SW480 (cell line): Measurements from ENCODE around the gene IMMP2L.
"Not testable (repeated sequence)": the region's sequence is repeated elsewhere in the genome, so short reads cannot be mapped to it uniquely, and the experiment has no call there.

Experiments used
- DNase-seq: peaks from one replicate; pipeline ENCODE4 v3.0.0-alpha.2; 2016; ENCODE audit warnings: low spot score

IMMP2L gene

DNA sequence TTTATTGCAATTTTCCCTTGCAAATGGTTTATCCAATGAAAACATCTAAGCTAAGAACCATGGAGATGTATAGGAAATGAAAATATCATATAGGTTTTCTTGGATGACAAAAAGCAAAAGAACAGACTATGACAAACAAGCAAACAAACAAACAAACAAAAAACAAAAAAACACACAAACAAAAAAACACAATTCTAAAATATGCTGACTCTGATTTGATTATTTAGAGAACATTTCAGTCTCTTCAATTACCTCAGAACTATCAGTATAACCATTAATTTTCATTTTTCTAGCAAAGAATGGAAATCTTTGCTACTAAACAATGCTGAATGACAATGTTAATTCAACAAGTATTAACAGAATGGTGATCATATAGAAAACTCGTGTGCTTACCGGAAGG is 840.9 kb downstream of the IMMP2L start:
- DNase-seq, result no peak

DNA sequence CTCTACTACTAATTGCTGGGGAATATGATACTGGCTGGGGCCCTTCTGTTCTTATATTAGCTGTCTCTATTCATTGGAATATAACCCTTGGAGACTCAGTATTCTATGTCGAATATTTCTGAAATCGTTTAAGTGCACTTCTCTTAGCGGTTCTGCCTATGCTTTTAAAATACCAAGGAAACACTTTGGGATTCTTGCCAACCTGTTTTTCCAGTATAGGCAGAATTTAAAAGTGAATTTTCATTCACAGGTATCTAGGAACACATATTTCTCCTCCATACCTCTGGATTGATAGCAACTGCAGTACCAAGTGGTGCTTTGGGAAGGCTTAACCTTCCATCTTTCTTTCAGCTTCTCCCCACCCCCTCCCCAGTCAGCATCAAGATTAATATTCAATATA is 841.7 kb downstream of the IMMP2L start:
- DNase-seq, result no peak

DNA sequence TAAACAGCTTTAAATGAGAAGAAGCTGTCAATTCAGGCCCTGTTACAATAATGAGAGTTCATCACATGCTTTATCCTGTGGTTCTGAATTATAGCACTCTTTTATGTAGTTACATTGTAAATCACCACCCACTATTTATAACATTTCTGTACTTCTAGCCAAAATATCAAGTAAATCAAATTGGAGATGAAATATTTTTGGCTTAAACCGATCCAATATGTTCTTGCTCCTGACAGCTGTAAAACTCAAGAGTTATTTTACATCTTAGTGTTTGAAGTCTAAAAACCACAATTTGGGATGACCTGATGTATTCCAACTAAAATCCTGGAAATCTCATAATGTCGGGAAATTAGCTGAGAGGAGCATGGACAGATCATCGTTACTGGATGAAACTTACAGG is 842.6 kb downstream of the IMMP2L start:
- no peak for DNase-seq

DNA sequence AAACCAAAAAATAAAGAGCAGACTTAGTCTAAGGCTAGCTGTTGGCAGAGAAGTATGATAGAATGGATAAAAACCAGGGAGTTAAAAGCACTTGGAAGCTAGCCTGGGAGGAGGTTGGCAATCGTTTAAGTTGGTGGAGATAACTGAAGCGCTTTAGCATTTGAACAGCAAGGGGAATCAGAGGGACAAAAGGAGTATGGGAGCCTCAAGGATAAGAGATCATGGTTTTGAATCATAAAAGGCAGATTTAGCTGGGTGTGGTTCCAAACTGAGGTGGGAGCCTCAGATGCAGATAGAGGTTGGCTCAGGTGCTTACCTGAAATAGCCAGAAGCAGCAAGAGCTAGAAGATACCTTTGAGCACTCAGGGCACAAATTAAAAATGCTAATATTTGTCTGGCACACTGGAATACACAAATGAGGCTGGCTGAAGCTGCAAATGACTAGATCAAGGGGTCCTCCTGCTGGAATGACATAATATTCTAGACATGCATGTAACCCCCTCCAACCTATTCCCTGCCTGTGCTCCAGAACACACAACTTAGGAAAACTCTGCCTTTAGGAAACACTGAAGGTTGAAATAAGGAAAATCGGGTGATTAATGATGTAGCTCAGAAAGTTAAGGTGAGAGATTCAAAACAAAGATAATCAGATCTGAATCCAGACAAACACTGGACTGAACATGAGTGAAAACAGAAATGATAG is 843.6 kb downstream of the IMMP2L start:
- no peak for DNase-seq

DNA sequence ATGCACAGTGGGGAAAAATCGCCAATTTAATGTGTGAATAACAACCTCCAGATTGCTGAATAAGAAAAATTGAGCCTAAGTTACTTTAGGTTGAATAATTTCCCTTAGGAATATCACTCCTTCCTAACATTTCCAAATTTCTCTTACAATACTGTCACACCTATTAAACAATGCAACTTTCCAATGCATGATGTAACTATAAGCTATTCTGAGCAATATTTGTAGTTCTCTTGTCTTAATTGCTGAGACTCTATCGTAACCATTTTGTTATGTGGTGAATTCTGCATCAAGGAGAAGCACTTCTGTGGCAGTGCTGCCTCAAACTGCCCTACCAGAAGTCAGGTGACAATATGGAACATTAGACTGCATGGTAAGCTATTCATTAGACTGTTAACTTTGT is 858.1 kb downstream of the IMMP2L start:
- no peak for DNase-seq

DNA sequence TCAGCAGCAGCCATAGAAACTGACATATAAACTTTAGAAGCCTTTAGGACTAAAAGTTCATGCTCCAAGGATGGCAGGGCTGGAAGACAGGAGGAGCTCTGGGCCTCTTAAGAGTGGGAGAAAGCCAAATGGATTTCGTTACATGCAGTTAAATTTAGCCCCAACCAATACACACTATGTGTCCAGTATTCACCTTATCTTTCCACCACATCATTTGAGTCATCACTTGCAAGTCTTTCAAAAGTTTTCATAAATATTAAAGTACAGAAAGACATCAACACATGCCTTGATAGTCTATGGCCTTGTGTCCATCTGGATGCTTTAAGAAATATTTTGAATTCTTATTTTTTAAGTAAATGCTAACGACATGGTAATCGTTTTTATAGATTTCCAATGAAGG is 863.7 kb downstream of the IMMP2L start:
- DNase-seq, result no peak

DNA sequence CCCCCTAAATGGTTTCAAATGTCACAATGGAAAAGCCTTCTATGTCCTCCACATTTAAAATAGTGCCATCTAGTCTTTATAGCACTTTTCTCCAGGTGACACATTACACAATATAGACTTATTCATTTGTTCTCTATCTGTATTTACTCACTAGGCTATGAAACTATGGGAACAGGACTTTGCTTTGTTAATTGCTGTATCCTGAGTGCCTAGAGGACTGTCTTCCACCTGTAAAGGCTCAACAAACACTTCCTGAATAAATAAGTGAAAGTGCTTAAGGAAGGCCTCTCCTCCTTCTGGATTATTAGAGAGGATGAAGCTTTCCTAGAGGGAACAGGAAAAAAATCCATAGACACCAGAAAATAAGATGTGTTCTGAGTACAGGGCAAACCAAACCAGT is 868.9 kb downstream of the IMMP2L start:
- no peak for DNase-seq

DNA sequence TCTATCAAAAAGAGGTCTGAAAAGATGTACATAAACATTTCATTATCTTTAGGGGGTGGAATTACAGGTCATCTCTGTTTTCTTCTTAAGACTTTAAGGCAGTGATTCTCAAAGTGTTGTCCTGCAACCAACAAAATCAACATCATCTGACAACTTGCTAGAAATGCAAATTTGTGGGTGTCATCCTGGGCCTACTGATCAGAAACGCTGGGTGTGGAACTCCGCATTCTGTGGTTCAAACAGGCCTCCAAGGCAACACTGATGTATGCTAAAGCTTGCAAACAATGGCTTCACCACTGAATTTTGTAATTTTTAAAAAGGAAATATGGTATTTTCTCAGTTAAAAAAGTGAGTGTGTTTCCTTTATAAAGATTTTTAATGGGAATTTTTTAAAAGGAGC is 873.4 kb downstream of the IMMP2L start:
- DNase-seq, result no peak

DNA sequence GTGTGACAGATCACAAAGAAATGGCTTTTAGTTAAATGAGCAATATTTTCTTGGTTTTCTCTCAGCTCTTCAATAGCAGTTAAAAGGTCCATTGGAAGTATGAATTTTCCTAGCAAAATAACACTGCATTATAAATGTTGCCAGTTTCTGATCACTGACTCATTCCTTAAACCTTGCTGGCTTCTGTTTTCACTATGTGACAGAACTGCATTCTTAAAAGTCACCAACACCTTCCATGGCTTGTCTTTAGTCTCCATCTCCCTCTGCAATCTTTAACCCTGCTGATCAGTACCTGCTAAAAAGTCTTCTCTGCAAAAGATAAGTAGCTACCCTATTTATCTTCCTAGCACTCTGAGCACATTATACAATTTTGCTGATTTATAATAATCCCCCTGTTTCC is 876.4 kb downstream of the IMMP2L start:
- DNase-seq, result no peak

DNA sequence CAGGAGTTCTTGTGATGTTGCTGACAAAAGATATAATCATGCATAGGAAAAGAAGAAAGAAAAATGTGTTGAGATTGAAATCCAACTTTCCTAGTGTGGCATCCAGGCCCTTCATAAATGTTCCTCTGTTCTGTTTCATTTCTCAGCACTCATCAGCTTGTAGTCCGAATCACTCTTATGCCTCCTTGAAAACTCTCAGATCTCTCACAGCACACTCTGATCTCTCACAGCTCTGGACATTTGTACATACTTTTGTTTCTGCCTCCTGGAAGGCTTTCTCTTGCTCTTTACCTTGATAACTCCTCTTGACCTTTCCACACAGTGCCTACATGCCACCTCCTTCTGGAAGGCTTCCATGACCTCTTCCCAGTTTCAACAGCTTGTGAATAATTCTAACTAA is 880.4 kb downstream of the IMMP2L start:
- no peak for DNase-seq

DNA sequence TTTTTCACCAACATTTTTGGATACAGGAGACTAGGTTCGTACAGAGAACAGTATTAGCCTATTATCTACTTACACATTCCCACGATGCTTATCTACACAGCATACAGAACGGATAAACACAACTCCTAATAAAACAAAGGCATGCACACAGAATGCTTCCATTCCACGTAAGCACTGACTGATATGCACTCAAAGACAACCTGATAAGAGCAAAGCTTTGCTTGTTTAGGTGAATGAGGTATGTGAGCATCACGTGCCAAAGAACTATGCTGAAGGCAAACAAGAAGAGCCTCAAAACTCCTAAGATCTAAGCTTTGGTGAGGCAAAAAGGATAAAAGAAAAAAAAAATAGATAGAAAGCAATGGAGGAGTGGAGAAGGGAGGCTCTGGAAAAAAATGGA is 884.9 kb downstream of the IMMP2L start:
- no peak for DNase-seq

DNA sequence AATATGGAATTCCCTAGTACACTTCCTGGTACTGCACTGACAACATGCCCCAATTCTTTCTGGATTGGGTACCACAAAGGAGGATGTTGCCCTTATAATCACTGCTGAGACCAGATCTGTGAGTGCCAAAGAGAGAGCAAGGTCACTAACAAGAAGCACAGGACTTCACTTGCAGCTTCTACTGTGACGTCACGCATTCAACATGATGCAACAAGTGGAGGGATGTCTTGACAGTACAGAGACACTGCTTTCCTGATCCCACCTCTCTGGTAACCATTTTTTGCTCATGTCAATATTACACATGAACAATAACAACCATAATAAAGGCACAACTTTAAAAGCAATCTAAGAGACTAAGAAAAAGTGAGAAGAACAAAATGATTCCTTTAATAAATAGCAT is 885.5 kb downstream of the IMMP2L start:
- no peak for DNase-seq

DNA sequence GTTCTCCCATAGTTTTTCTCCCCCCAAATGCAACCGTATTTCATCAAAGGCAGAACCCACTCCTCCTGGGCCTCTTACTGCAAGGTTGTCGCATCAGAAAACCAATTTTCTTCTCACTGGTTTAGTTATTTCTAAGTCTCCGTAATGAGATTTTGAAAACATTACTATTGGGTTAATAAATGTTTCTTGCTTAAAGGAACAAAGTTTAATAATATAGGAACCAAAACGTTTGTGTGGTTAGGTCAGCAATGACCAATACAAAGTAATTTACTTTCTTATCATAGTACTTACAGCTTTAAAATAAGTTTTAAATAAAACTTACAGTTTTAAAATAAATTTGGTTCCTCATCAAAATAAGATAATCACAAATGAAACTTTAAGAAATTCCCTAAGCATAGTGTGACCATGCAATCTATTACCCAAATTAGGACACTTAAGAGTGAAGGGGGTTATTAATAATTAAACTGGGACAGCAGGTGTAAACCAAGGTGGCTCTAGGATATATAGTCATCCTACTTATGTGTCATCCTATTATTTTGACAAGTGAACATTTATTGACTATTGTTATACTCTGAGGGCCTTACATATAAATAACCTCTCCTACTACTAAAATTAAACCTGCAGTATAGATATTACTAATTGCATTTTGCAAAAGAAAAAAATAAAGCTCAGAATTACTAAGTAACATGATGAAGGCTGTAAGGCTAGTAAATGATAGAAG is 886.7 kb downstream of the IMMP2L start:
- DNase-seq, result no peak

DNA sequence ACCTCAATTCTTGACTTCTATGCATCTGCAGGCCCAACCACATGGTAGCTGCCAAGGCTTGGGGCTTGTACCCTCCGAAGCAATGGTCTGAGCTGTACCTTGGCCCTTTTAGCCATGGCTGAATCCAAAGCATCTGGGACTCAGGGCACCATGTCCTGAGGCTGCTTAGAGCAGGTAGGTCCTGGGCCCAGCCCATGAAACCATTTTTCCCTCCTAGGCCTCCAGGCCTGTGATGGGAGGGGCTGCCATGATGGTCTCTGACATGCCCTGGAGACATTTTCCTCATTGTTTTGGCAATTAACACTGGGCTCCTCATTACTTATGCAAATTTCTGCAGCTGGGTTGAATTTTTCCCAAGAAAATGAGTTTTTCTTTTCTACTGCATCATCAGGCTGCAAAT is 889.1 kb downstream of the IMMP2L start:
- no peak for DNase-seq

DNA sequence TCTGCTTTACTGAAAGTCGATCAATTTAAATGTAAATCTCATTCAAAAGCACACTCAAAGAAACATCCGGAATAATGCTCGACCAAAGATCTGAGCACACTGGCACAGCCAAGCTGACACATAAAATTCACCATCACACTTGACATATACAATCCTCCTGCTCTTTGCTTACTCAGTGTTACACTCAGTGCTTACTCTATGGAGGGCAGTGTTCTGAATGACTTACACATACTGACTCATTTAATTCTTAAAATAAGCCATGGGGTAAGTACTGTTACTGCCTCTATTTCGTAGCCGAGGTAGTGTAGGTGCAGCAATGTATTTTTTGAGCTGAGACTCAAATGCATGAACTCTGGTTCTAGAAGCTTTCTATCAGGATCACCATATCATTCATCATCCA is 892.9 kb downstream of the IMMP2L start:
- DNase-seq, result no peak

DNA sequence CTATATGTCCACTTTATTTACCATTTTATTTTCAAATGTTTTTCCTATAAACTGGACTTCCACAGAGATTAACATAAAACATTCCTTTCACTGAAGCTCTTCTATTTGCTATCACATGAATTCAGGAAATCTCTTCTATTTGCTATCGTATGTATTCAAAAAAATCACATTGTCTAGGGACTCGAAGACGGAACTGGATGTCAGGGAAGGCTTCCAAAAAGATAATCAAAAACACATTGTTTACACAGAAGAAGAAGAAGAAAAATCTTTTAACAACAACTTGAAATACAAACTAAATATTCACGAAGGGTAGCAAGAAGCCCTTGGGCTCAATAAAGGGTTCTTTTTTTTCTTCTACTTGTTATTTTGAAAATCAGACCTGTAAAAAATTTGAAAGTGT is 897.5 kb downstream of the IMMP2L start:
- no peak for DNase-seq

DNA sequence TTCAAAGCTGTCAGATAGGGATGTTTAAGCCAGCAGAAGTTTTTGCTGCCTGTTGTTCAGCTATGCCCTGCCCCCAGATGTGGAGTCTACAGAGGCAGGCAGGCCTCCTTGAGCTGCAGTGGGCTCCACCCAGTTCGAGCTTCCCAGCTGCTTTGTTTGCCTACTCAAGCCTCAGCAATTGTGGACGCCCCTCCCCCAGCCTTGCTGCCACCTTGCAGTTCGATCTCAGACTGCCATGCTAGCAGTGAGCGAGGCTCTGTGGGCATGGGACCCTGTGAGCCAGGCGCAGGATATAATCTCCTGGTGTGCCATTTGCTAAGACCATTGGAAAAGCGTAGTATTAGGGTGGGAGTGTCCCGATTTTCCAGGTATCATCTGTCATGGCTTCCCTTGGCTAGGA is 901.7 kb downstream of the IMMP2L start:
- not testable (repeated sequence) for DNase-seq

DNA sequence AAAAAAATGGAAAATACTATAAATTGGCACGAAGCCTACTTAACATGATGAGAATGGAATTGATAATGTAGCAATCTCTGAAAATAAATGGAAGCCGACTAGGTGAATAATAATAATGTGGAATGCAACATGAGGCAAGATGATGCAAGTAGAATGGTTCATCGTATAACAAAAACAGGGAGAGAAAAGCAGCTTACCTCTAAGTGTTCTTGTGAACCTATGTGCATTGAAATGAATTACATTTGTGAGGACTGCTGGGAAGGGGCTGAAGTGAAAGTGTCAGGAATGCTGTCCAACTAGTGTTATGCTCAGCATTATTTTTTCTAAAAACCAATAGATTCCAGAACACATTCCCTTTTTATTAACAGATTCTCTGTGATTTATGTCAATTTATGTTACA is 912.0 kb downstream of the IMMP2L start:
- no peak for DNase-seq

DNA sequence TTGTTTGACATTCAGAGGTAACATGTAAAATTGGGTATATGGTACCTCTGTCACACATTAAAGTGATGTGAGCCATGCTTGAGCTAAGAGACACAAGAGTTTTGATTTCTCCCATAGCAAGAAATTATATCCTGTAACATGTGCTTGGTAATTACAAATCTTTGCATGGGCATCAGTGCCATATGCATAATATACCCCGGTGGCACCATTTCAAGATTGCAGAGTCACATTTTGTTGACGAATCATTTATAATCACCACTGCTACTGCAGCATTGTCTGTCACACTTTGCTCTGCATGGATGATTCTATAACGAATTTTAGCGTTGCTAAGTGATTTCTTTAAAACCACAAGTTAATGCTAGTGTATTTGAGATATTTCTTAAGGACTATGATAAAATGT is 915.0 kb downstream of the IMMP2L start:
- no peak for DNase-seq

DNA sequence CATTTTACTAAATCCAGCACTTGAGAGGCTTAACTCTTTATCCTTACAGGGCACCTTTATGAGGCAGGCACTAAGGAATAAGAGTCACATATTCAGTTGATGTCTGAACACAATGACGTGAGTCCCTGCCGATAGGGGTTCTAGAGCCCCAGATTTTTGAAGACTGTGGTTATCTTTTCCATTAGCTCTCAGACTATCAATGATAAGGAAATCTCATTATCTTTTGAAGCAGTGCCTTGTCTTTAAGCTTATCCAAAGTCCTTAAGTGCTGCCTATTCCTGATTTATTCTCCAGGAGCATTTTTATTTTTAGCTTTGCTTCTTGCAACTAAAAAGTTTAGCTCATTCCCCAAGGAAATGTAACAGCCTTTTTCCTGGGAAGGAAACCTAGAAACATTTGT is 915.5 kb downstream of the IMMP2L start:
- DNase-seq, result no peak

DNA sequence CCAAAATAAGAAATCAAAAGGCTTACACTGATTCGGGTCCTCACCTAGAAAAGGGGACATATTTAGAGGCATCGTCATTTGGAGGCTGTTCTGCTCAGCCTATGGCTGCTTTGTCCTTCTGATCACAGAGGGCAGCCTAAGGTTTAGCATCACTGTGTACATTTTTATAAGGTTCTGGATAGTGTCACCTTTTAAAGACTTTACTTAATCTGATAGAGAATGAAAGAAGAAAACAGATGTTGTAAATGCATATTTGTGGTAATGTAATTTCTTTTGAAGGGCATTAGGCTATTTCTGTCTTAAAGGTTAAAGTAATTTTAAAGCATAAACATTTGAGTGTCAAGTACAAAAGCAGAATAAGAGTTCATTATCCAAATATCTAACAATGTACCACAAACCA is 916.7 kb downstream of the IMMP2L start:
- DNase-seq, result no peak

DNA sequence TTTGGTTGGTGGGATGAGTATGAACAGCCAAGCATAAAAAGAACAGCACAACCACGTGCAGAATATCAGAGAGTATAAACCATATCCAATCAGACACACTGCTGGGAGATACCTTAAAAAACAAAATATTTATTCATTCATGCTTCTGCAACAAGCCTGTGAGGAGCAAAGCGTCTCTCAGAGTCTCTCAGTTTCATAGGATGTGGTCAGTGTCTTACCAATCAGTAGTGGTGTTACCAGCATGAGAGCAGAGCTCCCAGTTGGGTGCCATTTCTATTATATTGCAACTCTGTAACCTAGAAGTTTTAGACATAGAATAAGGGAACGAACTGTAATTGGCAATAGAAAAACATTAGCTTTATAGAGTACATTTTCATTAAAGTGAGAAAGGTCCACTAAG is 917.2 kb downstream of the IMMP2L start:
- DNase-seq, result no peak

DNA sequence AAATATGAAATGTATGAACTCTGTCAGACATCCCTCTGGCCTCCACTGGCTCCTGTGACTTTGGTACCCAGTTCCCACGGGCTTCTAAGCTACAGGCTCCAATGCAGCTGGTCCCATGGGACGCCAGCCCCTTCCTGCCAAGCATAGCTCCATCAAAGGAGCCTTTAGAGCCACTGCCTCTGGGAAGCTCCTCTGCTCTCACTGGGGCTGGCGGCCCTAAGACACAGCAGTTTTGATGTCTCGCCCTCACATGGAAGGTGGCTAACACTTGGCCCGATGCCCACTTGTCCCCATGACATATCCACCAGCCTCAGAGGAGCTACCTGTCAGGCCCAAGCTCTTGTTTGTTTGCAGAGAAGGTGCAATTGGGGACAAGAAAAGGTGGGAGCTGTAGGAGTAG is 925.0 kb downstream of the IMMP2L start:
- no peak for DNase-seq

DNA sequence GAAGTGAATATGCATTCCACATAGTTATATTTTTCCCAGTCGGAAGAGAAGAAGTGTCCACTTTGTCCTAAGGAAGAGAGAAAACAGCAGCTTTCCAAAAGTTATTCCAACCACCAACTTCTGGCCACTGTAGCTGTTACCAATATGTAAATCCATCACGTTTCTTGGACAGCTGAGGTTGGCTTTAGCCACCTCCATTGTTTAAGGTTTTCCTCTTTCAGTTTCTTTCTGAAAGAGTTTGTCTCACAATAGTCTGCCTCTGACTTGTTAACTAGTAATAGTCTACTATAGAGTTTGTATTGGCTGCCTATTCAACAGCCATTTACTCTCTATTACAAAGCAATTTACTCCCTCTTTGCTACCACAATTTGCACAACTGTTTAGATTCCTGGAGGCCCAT is 929.0 kb downstream of the IMMP2L start:
- DNase-seq, result no peak
